Stimulated activated naive CD8-positive, alpha-beta T cell treated with anti-CD3 and anti-CD28 coated beads, Interleukin-15, amount 100 ng/mL, for 72 hours (primary cell): ENCODE measurements around the gene MORN1.

ENCODE experiments used
- ATAC-seq: fragments of 150-1000 bp; cut with Tn5 transposase; 2 replicates; pipeline ENCODE4 v1.10.0; 2021; ENCODE audit warnings: mild to moderate bottlenecking, moderate library complexity
- DNase-seq, 2 donors: peaks; one replicate each; pipeline ENCODE4 v3.0.0; 2021 to 2022
- H3K27ac Mint-ChIP-seq, 2 donors: one replicate each; pipeline ENCODE4 v1.8.0; 2022; ENCODE audit warnings: mild to moderate bottlenecking in 2 of 2, mixed read lengths in 2 of 2, moderate library complexity in 2 of 2
- H3K27me3 Mint-ChIP-seq: one replicate; pipeline ENCODE4 v1.8.0; 2022; ENCODE audit warnings: mixed read lengths
- H3K4me1 Mint-ChIP-seq: one replicate; pipeline ENCODE4 v1.8.0; 2022; ENCODE audit warnings: mild to moderate bottlenecking, mixed read lengths
- H3K4me3 Mint-ChIP-seq, 2 donors: one replicate each; pipeline ENCODE4 v1.8.0; 2022; ENCODE audit warnings: mild to moderate bottlenecking in 2 of 2, mixed read lengths in 2 of 2, moderate library complexity in 1 of 2
- H3K9me3 Mint-ChIP-seq, 2 donors: one replicate each; pipeline ENCODE4 v1.8.0; 2022; ENCODE audit warnings: mixed read lengths in 2 of 2

The MORN1 gene

DNA sequence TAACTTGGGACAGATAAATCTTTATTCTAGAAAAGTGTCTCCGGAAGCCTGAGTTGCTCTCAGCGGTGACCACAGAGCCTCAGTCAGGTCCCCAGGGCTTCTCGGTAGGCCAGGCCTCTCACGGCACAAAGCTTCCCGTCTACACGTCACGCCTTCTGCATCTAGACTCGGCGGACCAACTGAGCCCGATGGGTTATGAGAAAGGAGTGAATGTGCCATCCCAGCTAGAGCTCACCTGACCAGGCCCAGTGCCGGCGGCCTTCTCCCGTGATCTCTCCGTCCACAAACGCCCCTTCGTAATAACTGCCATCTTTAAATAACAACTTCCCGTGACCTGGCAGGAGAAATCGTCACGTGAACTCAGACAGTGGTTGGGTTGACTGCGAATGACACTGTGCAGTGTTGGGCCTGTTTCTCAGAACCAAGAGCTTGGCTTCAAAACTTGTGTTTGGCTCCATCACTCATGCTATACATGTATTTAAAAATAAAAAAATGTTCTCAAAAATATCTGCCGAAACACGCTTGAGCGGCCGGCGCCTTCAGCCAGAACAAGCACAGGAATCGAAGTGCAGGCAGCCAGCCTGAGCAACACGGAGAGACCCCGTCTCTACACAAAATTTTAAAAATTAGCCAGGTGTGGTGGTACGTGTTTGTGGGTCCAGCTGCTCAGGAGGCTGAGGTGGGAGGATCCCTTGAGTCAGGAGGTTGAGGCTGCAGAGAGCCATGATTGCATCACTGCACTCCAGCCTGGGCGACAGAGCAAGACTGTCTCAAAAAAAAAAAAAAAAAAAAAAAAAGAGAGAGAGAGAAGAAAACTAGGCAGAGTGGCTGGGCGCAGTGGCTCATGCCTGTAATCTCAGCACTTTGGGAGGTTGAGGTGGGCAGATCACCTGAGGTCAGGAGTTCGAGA lies 3.1 kb downstream of the MORN1 start:
- no peak for DNase-seq
- Mint-ChIP-seq H3K4me1 (peaks cover 24% of the 10 kb centered on the region), H3K27ac (no peak overlapping the region), H3K9me3 (no peaks in the 10 kb centered on the region), H3K27me3 (no peaks in the 10 kb centered on the region), H3K4me3 (no peak overlapping the region)
- no peak for ATAC-seq

DNA sequence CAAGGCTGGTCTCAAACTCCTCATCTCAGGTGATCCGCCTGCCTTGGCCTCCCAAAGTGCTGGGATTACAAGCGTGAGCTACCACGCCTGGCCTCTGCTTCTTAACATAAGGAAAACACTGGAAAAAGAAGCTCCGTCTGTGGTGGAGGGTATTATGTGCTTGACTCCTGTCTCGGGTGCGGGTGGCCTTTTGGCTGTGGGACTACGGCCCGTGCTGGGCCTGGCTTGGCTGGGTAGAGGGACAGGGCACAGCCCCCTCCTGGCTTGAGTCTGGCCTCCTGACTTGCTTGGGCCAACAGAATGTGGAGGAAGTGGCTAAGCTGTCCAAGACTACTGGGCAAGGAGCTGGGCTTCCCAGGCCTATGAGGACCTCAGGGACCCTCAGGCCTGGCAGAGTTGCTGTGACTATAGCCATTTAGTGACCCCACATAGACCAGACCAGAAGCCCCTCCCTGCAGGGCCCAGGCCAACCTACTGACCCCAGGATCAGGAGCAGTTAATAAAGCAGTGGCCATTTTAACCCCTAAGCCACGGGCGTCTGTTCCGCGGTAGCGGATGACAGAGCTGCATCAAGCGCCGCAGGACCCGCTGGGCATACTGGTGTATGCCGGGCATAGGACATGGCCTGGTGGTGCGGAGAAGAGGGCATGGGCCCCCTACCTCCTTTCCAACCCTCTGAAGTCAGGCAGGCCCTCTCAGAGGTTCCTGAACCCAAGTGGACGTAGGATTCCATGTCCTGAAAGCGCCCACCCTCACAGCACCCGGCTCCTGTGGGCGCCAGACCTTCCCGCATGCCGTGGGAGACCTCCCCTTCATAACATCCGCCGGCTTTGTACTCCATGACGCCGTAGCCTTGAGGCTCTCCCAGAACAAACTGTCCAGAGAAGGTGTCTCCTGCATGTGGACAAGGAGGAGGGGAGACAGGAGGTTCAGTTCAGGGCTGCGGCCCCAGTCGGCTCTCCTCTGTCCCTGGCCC lies 4.4 kb downstream of the MORN1 start:
- ATAC-seq (no peak), DNase-seq (no peak)
- Mint-ChIP-seq H3K4me1 (peaks cover 16% of the 10 kb centered on the region), H3K27me3 (no peaks in the 10 kb centered on the region), H3K4me3 (no peak overlapping the region), H3K9me3 (no peaks in the 10 kb centered on the region), H3K27ac (no peak overlapping the region)

GRCh38 chr1:2385606-2386280 lies 5.6 kb downstream of the MORN1 start:
- H3K27ac Mint-ChIP-seq: peak overlapping the region in 1 of 2 donors; percentile 71
- DNase-seq: no peak
- no peaks in the 10 kb centered on the region for H3K9me3 Mint-ChIP-seq
- no peak overlapping the region for H3K4me3 Mint-ChIP-seq
- H3K4me1 Mint-ChIP-seq: peaks cover 16% of the 10 kb centered on the region
- no peaks in the 10 kb centered on the region for H3K27me3 Mint-ChIP-seq
- ATAC-seq: no peak

DNA sequence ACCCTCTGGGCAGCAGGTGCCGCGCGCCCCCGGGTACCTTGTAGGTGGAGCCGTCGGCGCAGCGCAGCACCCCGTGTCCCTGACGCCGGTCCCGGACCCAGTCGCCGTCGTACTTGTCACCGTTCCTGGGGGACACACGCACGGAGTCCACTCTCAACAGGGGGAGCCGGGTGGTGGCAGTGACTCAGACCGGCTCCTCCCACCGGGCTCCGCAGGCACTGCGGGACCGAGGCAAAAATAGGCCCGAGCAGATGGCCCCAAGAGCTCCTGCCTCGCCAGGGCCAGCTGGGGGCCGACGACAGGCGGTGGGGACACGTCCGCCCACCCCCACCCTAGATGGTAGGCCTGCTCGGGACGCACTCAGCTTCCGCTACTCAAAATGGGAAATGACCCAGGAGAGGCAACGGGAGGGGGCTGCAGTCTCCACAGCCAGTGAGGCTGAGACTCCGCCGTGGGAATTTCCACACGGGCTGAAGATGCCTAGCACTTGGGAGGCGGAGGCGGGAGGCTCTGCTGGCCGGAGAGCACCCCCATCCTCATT lies 6.3 kb downstream of the MORN1 start:
- no peak for DNase-seq
- ATAC-seq: no peak
- no peaks in the 10 kb centered on the region for H3K27me3 Mint-ChIP-seq
- H3K4me1 Mint-ChIP-seq: peaks cover 9% of the 10 kb centered on the region
- H3K27ac Mint-ChIP-seq: no peak overlapping the region
- H3K4me3 Mint-ChIP-seq: no peak overlapping the region
- no peaks in the 10 kb centered on the region for H3K9me3 Mint-ChIP-seq

DNA sequence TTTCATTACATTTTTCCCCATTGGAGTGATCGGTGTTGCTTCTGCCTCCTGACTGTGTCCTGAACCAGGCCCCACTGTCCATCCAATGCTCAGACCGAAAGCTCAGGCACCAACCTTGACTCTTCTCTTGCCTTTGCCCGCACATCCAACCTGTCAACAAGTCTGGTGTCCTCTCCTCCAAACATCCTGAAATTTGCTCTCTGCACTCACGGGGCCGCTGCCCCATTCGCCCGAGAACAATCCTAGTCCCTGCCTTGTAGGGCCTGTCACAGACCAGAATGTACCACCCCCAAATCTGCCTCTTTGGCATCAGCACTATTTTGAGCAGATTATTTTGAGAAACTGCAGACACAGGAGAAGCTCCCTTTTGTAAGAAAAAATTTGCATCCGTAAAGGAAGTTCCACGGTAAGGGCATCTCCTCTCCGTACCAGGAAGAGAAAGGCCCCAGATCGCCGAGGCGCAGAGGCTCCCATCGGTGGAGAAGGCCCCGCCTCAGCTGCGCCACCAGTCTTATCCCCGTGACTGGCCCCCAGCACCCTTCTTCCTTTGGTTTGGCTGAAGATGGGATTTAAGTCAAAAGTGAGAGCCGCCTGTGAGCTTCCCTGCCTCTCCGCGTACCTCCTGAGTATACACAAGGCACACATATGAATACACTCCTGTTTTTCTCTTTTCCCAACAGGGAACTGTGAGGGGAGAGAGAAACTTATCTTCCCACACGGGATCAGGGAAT lies 7.1 kb downstream of the MORN1 start:
- no peak overlapping the region for H3K27ac Mint-ChIP-seq
- H3K27me3 Mint-ChIP-seq: no peaks in the 10 kb centered on the region
- no peak for ATAC-seq
- peaks cover 4% of the 10 kb centered on the region for H3K4me1 Mint-ChIP-seq
- no peak for DNase-seq
- no peak overlapping the region for H3K4me3 Mint-ChIP-seq
- H3K9me3 Mint-ChIP-seq: no peaks in the 10 kb centered on the region

- Mint-ChIP-seq H3K27me3 (no peaks in the 10 kb centered on the region), H3K4me3 (no peak overlapping the region), H3K9me3 (no peaks in the 10 kb centered on the region), H3K27ac (no peak overlapping the region), H3K4me1 (peaks cover 4% of the 10 kb centered on the region)
- no peak for ATAC-seq
- no peak for DNase-seq
These were observed 7.8 kb downstream of the MORN1 start for GRCh38 chr1:2383576-2383975.

- Mint-ChIP-seq H3K4me3 (no peak overlapping the region), H3K9me3 (no peaks in the 10 kb centered on the region), H3K27me3 (no peaks in the 10 kb centered on the region), H3K27ac (no peak overlapping the region), H3K4me1 (peaks cover 4% of the 10 kb centered on the region)
- peak; percentile 29 for ATAC-seq
- DNase-seq: peak in 1 of 2 donors; percentile 20
These were observed 8.6 kb downstream of the MORN1 start for GRCh38 chr1:2382621-2383361.

DNA sequence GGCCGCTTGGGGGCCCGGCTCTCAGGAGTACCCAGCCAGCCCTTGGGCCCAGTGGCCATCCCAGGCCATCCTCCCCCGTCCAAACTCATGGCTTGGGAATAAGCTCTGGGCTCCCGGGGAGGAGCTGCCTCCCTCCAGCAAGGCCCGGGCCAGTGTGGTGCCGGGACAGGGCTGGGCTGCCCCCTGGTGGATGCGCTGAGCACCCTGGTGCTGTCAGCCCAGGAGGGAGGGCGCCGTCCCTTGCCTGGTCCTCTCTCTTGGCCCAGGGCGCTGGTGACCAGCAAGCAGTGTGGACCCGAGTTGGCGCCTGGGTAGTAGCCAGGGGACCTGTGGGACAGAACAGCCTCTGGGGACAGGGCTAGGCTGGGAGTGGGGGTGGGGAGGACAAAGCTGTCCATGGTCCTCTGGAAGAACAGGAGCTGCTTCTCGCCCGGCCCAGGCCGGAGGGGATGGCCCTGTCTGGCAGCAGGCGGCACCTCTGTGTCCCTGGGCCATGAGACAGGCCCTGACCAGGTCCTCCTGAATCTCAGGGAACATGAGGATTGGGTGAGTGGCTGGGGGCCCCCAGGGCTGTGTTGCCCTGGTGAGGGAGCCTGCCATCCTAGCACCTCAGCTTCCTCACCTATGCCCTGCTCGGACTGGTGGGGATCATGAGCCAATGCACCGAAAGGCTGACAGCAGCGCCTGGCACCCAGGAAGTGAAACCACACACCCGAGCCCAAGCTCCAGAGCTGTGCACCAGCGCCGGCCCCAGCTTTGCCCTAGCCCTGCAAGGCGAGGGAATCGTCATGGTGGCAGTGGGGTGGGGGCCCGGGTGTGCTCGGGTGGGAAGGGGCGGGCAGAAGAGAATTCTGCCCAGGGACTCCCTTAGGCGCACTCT lies 9.4 kb downstream of the MORN1 start:
- H3K4me3 Mint-ChIP-seq: no peak overlapping the region
- H3K27ac Mint-ChIP-seq: no peak overlapping the region
- ATAC-seq (peak; percentile 95), DNase-seq (peak; percentile 75 to 80)
- H3K4me1 Mint-ChIP-seq: peaks cover 4% of the 10 kb centered on the region
- no peaks in the 10 kb centered on the region for H3K27me3 Mint-ChIP-seq
- H3K9me3 Mint-ChIP-seq: no peaks in the 10 kb centered on the region

- ATAC-seq: no peak
- no peaks in the 10 kb centered on the region for H3K9me3 Mint-ChIP-seq
- H3K4me1 Mint-ChIP-seq: peaks cover 4% of the 10 kb centered on the region
- no peak overlapping the region for H3K27ac Mint-ChIP-seq
- H3K4me3 Mint-ChIP-seq: no peak overlapping the region
- DNase-seq: no peak
- H3K27me3 Mint-ChIP-seq: no peaks in the 10 kb centered on the region
These were observed 10.3 kb downstream of the MORN1 start for GRCh38 chr1:2380816-2381591.

DNA sequence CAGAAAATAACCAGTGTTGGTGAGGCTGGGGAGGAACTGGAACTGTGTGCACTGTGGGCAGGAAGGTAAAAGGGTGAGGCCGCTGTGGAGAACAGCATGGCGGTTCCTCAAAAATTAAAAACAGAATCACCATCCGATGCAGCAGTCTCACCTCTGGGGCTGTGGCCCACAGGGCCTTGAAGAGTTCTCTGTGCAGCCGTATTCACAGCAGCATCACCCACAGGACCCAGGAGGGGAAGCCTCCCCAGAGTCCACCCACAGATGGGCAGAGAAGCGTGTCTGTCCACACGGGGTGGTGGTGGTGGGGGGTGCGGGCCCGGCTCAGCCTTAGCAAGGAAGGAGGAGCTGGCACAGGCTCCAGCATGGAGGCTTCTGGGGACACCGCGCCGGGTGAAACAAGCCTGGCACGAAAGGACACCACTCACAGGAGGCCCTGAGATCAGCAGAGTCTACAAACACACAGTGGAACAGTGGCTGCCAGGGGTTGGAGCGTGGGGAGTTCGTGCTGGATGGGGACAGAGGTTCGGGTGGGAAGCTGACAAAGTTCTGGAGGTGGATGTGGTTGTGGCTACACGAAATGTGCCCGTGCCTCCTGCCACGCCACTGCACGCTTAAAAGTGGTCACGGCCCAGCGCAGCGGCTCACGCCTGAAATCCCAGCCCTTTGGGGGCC lies 11.5 kb downstream of the MORN1 start:
- peak overlapping the region in 1 of 2 donors; percentile 48 for H3K27ac Mint-ChIP-seq
- peaks cover 4% of the 10 kb centered on the region for H3K4me1 Mint-ChIP-seq
- no peaks in the 10 kb centered on the region for H3K9me3 Mint-ChIP-seq
- ATAC-seq (no peak), DNase-seq (no peak)
- H3K4me3 Mint-ChIP-seq: no peak overlapping the region
- no peaks in the 10 kb centered on the region for H3K27me3 Mint-ChIP-seq

DNA sequence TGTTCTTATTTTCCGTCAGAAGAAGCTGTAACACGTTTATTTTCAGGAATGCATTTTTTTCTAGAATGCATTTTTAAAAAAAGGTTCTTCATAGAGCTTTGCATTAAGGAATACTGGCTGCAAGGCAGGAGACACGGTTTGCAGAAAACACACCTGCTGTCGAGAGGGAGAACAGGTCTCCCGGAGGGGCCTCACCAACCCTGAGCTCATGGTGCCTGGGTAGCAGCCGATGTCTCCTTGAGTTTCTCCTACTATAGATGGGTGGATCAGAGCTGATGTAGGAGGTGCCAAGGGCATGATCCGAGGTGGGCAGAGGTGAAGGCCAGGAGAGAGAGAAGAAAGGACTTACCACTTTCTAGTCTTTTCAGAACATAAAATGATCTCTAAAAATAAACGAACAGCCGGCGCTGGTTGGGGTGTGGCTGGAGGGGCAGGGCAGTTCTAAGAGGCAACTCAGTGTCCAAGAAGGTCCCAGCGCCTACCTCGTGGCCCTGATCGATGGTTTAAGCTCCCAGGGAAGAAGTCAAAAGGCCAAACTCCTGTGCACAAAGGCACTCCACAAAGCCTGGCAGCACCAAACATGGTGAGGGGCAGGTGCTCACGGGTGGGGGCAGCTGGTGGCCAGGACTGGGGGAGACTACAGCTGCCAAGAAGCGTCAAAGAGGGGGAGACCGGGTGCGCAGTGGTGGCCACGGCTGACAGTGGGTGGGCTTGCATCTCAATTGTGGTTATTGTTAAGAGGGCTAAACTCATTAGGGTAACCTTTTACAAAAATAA lies 12.2 kb downstream of the MORN1 start:
- Mint-ChIP-seq H3K9me3 (no peaks in the 10 kb centered on the region), H3K27ac (peak overlapping the region in 1 of 2 donors; percentile 31), H3K4me3 (no peak overlapping the region), H3K4me1 (peaks cover 4% of the 10 kb centered on the region), H3K27me3 (no peaks in the 10 kb centered on the region)
- ATAC-seq: no peak
- DNase-seq: no peak

GRCh38 chr1:2378441-2378851 lies 12.9 kb downstream of the MORN1 start:
- Mint-ChIP-seq H3K27ac (no peak overlapping the region), H3K9me3 (no peaks in the 10 kb centered on the region), H3K27me3 (no peaks in the 10 kb centered on the region), H3K4me3 (no peak overlapping the region), H3K4me1 (peaks cover 4% of the 10 kb centered on the region)
- ATAC-seq: no peak
- no peak for DNase-seq
